Fibroblast of upper back skin (primary cell): ENCODE data around the gene TSHZ2.

Experiments used
- DNase-seq: peaks from one replicate; pipeline ENCODE4 v3.0.0-alpha.2; 2013

The TSHZ2 gene

DNA sequence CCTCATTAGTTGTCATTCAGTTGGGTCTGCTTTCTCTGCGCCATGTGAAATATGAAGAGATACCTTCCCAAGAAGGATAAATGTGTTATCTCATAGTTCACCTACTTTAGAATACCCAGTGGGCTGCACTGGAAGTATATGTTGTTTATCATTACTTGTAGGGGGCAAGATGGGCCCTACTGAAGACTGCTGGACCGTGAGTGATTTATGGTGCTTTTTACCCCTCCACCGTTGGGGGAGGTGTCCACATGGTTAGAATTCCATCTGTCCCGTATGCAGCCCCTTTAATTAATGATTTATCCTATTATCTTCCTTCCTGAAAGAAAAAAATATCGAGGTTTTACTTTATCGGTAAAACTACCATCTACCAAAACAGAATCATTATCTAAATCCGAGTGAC, 97.0 kb downstream of the TSHZ2 start:
- DNase-seq: no peak

- no peak for DNase-seq
Observed at GRCh38 chr20:53070224-53070623, 98.1 kb downstream of the TSHZ2 start.

- peak; percentile 43 for DNase-seq
Observed at GRCh38 chr20:53070706-53071392, 98.7 kb downstream of the TSHZ2 start.

DNA sequence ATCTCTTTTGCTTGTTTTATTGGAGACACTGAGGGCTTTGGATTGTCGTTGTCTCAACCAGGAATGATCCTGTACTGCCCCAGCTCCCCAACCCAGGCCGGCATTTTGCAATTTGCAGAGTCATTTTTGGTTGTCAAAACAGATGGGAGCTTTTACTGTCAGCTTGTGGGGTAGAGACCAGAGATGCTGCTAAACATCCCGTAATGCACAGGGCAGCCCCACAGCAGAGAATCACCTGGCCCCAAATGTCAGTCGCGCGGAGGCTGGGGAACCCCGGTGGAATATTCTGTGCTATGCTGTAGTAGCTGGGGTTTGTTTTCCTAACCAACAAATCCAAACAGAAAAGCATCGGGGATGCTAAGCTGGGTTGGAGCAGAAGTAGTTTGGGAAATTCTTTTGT, 99.7 kb downstream of the TSHZ2 start:
- no peak for DNase-seq

GRCh38 chr20:53072923-53073579, 100.9 kb downstream of the TSHZ2 start:
- DNase-seq: no peak

DNA sequence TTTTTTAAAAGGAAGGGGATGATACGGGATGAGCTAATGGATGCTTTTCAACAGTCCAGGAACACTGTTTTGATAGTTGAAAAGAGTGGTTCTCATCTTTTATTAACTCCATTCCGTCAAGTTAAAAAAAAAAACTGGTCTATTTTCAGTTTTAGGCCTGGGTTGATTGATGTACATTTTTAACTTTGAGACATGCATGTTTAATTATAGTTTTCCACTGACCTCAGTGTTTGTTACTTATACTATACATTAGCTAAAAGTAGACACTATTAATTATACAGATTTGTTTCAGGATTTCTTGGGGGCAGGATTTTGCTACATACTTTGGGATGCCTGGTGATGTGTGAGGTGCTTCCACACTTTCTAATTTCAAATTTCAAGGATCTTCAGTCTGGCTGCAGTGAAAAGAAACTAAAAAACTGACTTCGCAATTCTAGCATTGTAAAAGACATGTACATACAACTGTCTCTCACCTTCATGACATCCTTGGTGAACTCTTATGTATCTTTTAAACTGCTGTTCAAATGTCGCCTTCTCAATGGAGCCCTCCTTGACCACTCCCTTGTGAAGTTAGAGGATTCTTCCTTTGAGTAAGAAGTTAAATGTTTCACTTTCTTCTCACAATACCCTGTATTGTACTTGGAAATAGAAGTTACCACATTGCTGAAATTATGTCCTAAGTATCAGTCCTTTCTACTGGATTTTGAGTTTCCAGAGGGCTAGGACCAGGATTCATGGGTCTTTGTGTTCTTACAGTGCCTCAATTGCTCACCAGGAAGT, 101.7 kb downstream of the TSHZ2 start:
- DNase-seq: peak; percentile 58

- DNase-seq: peak; percentile 99
Observed at GRCh38 chr20:53074811-53075314, 102.7 kb downstream of the TSHZ2 start.

DNA sequence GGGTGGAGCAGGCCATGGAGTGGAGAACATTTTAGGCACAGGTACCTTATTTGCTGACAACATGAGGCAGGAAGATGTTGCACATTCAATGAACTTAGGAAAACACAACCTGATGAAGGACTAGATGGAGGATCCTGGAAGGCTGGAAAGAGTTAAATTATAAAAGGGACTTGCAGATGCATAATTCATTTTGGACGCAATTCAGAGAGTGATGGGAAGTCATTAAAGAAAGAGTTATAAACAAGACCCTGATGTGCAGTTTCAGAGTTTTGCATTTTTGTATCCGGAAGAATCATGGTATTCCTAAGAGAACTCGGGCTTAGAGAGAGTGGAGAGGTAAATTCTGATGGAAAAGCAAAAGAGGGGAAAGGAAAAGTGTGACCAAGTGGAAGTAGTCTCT, 104.5 kb downstream of the TSHZ2 start:
- no peak for DNase-seq

DNA sequence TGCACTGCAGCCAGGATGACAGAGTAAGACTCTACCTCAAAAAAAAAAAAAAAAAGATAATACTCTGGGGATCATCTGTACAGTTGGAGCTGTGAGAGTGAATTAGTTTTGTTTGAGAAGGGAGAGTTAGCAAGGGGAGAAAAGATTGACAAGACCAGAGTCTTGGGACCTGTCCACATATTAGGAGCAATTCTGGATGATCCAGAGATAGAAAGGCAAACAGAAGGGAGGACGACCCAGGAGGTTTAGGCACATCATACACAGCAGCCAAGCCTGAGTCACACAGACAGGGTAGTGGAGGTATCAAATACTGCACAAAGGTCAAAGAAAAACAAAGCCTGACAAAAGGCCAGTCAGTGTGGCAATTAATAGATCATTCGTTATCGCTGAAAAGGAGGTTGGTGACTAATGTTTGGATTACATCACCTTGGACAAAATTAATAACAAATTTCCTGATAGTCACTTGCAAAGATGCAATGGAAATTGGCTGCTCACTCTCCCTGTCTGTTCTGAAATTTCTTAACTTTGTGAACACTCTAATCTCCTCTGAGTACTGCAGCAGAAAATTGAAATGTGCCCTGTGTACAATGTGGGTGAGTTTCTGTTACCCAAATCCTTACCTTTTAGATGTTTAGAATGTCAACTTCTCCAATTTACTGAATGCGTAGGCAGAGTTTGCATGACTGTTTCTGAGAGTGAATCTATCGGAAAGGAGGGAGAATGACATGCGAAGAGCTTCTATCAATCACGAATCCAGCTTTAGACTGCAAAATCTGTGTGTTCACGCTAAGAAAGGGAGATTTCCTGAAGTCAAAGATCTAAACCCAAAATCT, 105.4 kb downstream of the TSHZ2 start:
- peak; percentile 89 for DNase-seq

DNA sequence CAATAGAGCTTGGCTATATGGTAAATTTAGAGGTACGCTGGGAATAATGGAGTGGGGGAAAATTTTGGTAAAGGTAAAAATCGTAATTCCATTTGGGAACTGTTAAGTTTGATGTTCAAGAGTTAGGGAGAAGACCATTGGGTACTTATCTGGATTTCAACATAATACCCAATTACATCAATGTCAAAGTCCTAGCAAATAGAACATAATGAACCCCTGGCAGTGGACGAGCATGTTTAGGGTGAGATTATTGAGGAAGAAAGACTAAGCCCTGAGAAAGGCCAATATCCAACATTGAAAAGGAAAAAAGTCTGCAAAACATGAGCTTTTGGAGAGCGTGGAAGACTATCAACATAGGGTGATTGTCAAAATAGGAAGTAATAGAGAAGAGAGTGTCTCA, 106.6 kb downstream of the TSHZ2 start:
- DNase-seq: no peak

GRCh38 chr20:53079261-53079691, 107.1 kb downstream of the TSHZ2 start:
- DNase-seq: peak; percentile 74

DNA sequence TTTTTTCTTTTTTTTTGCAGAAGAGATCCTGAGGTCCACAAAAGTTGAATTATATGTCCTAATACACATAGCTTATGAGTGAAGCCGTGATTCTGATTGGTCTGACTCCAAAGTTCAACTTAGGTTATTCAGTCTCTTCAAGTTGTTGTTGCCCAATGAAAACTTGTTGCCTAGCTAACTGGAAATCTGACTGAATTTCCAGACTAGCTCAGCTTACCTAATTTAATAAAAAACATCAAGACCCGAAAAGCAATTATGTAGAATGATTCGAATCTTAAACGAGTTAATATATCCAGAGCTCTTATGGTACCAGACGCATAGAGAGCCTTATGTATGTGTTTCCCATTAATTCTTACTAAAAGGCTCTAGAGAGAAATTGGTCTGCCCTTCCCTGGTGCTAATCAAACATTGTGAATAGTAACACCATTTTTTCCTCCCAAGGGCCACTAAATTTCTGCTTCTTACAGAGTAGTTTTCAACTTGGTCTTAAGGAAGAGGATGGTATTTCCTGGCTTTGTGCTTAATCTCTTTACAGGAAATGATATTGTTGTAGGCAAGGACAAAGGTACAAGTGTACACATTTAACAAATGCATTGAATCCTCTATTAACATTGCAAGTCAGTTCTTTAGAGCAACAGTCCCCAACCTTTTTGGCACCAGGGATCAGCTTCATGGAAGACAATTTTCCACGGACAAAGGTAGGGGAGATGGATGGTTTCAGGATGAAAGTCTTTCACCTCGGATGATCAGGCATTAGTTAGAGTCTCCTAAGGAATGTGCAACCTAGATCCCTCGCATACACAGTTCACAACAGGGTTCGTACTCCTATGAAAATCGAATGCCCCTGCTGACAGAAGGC, 107.9 kb downstream of the TSHZ2 start:
- no peak for DNase-seq

- DNase-seq: no peak
Observed at GRCh38 chr20:53080687-53080962, 108.5 kb downstream of the TSHZ2 start.

DNA sequence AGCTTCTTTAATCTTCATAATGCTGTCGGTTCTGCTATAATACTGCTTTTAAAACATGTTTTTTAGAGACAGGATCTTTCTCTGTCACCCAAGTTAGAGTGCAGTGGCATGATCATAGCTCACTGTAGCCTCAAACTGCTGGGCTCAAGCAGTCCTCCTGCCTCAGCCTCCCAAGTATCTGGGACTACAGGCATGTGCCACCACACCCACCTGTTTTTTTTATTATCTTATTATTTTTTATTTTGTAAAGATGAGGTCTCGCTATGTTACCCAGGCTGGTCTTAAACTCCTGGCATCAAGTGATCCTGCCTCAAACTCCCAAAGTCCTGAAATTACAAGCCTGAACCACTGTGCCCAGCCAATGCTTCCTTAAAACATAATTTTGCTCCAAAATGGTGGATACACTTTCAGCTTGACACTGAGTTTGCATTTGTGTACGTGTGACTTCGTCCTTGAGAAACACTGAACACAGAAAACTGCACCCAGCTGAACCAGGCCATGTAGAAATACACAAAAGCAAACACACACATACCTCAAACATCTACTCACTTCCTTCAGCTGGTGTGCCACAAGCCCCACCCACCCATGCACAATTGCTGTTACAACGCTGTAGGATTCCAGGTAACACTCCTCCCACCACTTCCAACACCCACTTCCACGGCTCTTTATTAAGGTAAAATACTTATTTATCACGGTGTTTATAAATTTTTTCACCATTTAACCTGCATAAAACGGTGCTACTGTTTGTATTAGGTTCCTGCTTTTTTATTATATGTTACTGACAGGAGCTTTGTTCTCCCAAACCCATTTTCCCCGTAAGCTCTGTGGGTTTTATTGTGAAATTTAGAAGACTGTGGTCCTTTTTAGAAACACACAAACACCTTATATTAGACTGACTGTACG, 109.1 kb downstream of the TSHZ2 start:
- DNase-seq: peak; percentile 53

DNA sequence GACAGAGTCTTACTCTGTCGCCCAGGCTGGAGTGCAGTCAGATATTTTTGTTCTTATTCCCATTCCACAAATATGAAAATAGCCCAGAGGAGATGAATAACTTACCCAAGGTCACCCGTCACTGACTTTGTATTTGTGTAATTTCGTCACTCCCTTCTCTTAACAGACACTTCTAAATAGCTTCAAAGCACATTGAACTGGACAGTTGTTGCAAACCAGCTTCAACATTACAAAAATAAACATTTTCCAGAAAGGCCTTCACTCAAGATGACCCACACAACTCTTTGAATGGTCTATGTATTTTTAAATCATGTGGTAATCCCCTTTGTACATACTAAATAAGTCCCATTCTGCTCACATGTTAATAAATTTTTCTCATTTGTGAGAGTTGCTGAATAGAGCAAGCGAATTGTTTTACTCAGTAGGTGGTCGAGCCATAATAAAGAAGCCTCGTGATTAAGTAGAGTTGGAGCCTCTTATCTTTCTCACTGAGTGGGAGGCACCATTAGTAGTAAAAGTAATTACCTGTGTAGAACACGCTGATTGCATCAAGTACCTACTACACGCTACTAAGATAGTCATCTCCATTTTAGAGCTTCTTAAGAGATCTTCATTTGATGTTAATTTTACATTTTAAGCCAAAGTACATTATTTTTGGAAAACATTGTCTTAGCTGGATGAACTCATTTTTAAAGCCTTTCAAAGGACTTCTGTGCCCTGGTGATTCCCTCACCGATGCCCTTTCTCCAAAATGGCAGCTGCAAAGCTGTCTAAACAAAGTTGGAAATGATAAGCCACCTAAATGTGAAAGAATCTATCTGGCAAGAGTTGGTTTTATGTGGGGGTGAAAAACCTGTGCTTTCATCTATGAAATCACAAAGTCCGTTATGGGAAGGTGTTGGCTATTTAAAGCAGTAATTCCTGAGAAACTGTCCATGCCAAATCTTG, 110.0 kb downstream of the TSHZ2 start:
- no peak for DNase-seq

- DNase-seq: no peak
Observed at GRCh38 chr20:53083411-53083810, 111.3 kb downstream of the TSHZ2 start.

- no peak for DNase-seq
Observed at GRCh38 chr20:53084408-53084997, 112.3 kb downstream of the TSHZ2 start.

- DNase-seq: no peak
Observed at GRCh38 chr20:53085720-53086119, 113.6 kb downstream of the TSHZ2 start.

GRCh38 chr20:53087037-53087777, 115.0 kb downstream of the TSHZ2 start:
- no peak for DNase-seq
